Measurements from ENCODE around the gene PRDM5.
A peak's percentile ranks its signal among the peaks of the same experiment; 100 is the strongest.

PRDM5 gene

DNA sequence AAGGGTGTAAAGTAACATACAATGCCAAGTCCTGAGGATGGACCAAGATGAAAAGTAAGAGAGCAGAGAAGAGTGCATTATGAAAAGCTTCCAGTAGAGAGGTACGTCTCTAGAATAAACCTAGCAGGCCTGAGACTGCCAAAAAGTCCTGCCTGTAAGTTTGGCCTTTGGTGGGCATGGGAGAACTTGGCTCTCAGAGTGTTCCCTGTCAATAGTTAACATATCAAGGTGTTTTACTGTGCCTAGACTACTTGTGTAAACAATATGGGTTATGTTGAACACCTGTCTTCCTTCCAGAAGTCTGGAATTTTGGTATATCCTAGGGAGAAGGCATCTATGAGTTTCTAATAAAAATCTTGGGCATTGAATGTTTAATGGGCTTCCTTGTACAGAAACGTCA is 60.1 kb downstream of the PRDM5 start:
- no peaks in the 10 kb centered on the region for H3K36me3 ChIP-seq (ENCODE audit: control insufficient read depth in 1 of 2, insufficient read depth in 2 of 2, low read depth in 1 of 2, low read length in 2 of 2)
- DNase-seq, result no peak
- no peak overlapping the region for H2BK5ac ChIP-seq (ENCODE audit: low read depth, low read length, poor library complexity, severe bottlenecking)
- H2BK15ac ChIP-seq (ENCODE audit: low read depth, poor library complexity, severe bottlenecking), result no peak overlapping the region
- no peak overlapping the region for H2AK5ac ChIP-seq (ENCODE audit: low read length, severe bottlenecking)
- no peak overlapping the region for H3K27ac ChIP-seq (ENCODE audit: low read length, poor library complexity, severe bottlenecking)
- H3K4me2 ChIP-seq (ENCODE audit: low read length, poor library complexity, severe bottlenecking), result no peak overlapping the region
- H3K9ac ChIP-seq (ENCODE audit: low read length), result no peak overlapping the region
- no peak overlapping the region for H3K4me3 ChIP-seq (ENCODE audit: insufficient read depth in 1 of 2, low read depth in 1 of 2, low read length in 2 of 2)
- H3K27me3 ChIP-seq (ENCODE audit: control insufficient read depth in 1 of 2, insufficient read depth in 1 of 2, low read length in 2 of 2), result no peaks in the 10 kb centered on the region
- no peak overlapping the region for H3K18ac ChIP-seq (ENCODE audit: low read depth in 1 of 2, low read length in 2 of 2)
- H2BK12ac ChIP-seq (ENCODE audit: low read length in 2 of 2), result no peak overlapping the region
- no peak overlapping the region for H3K4ac ChIP-seq (ENCODE audit: low read depth in 1 of 2, low read length in 2 of 2)
- no peak overlapping the region for H4K91ac ChIP-seq (ENCODE audit: low read length)
- no peaks in the 10 kb centered on the region for H3K9me3 ChIP-seq (ENCODE audit: control insufficient read depth, low read length)
- H2AFZ ChIP-seq (ENCODE audit: low read depth, low read length), result no peak overlapping the region
- peaks cover 6% of the 10 kb centered on the region for H3K4me1 ChIP-seq (ENCODE audit: control insufficient read depth, insufficient read depth, low read depth, low read length)
- H3K14ac ChIP-seq (ENCODE audit: low read length in 2 of 2), result no peak overlapping the region
- peaks cover 9% of the 10 kb centered on the region for H3K79me1 ChIP-seq (replicated peaks; ENCODE audit: low read length, poor library complexity, severe bottlenecking)
- 84% methylated on average over 2 of the region's 2 CpGs for WGBS
- H2BK120ac ChIP-seq (ENCODE audit: low read depth, low read length), result no peak overlapping the region
- no peak overlapping the region for H3K23ac ChIP-seq (ENCODE audit: low read length in 2 of 2)
- no peak overlapping the region for H4K8ac ChIP-seq (ENCODE audit: low read length)

DNA sequence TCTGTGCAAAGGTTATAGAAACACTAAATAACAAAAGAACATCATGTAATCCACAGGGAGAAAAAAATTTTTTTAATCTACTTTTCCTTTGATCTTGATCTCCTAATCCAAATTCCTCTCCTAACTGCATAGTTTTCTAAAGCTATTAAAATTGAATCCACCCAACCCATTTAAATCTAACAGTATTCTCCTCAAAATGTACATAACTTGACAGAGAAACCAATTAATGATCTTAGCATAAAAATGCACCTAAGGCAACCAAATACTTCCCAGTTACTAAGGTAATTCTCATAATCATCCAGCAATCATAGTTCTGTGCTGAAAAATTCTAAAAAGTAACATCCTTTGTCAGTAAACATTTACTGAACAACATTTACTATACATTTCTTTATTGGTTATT is 60.7 kb downstream of the PRDM5 start:
- no peaks in the 10 kb centered on the region for H3K27me3 ChIP-seq (ENCODE audit: control insufficient read depth in 1 of 2, insufficient read depth in 1 of 2, low read length in 2 of 2)
- H3K4me2 ChIP-seq (ENCODE audit: low read length, poor library complexity, severe bottlenecking), result no peak overlapping the region
- H2BK120ac ChIP-seq (ENCODE audit: low read depth, low read length), result no peak overlapping the region
- H3K18ac ChIP-seq (ENCODE audit: low read depth in 1 of 2, low read length in 2 of 2), result no peak overlapping the region
- no peak for DNase-seq
- H2BK12ac ChIP-seq (ENCODE audit: low read length in 2 of 2), result no peak overlapping the region
- H4K91ac ChIP-seq (ENCODE audit: low read length), result no peak overlapping the region
- H3K4me1 ChIP-seq (ENCODE audit: control insufficient read depth, insufficient read depth, low read depth, low read length), result peaks cover 6% of the 10 kb centered on the region
- no peak overlapping the region for H2AK5ac ChIP-seq (ENCODE audit: low read length, severe bottlenecking)
- no peak overlapping the region for H3K23ac ChIP-seq (ENCODE audit: low read length in 2 of 2)
- H2BK5ac ChIP-seq (ENCODE audit: low read depth, low read length, poor library complexity, severe bottlenecking), result no peak overlapping the region
- no peak overlapping the region for H3K4me3 ChIP-seq (ENCODE audit: insufficient read depth in 1 of 2, low read depth in 1 of 2, low read length in 2 of 2)
- H3K14ac ChIP-seq (ENCODE audit: low read length in 2 of 2), result no peak overlapping the region
- no peak overlapping the region for H4K8ac ChIP-seq (ENCODE audit: low read length)
- no peak overlapping the region for H3K4ac ChIP-seq (ENCODE audit: low read depth in 1 of 2, low read length in 2 of 2)
- H3K79me1 ChIP-seq (replicated peaks; ENCODE audit: low read length, poor library complexity, severe bottlenecking), result peaks cover 9% of the 10 kb centered on the region
- no peaks in the 10 kb centered on the region for H3K9me3 ChIP-seq (ENCODE audit: control insufficient read depth, low read length)
- no peak overlapping the region for H2AFZ ChIP-seq (ENCODE audit: low read depth, low read length)
- H3K27ac ChIP-seq (ENCODE audit: low read length, poor library complexity, severe bottlenecking), result no peak overlapping the region
- no peaks in the 10 kb centered on the region for H3K36me3 ChIP-seq (ENCODE audit: control insufficient read depth in 1 of 2, insufficient read depth in 2 of 2, low read depth in 1 of 2, low read length in 2 of 2)
- H3K9ac ChIP-seq (ENCODE audit: low read length), result no peak overlapping the region
- H2BK15ac ChIP-seq (ENCODE audit: low read depth, poor library complexity, severe bottlenecking), result no peak overlapping the region

DNA sequence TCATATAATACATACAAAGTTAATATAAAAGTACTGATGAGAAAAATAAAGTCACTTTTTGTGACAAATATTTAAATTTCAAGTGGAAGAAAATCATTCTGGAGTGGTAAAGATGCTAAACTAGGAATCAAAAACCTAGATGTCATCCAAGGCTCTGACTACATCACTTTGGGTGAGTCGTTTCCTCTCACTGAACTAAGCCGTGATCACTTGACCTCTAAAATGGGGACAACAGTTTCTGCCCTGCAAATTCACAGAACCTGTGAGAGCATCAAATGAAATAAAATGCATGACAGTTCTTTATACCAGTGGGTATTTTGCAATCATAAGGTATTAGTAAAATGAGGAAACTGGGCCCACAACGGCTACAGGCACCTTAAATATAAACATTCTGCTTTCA is 63.8 kb downstream of the PRDM5 start:
- Histone ChIP-seq H3K4me2 (ENCODE audit: low read length, poor library complexity, severe bottlenecking) (no peak overlapping the region), H3K4me1 (ENCODE audit: control insufficient read depth, insufficient read depth, low read depth, low read length) (no peaks in the 10 kb centered on the region), H3K36me3 (ENCODE audit: control insufficient read depth in 1 of 2, insufficient read depth in 2 of 2, low read depth in 1 of 2, low read length in 2 of 2) (no peaks in the 10 kb centered on the region), H4K91ac (ENCODE audit: low read length) (no peak overlapping the region), H3K14ac (ENCODE audit: low read length in 2 of 2) (no peak overlapping the region), H2BK15ac (ENCODE audit: low read depth, poor library complexity, severe bottlenecking) (no peak overlapping the region), H3K4ac (ENCODE audit: low read depth in 1 of 2, low read length in 2 of 2) (no peak overlapping the region), H2AK5ac (ENCODE audit: low read length, severe bottlenecking) (no peak overlapping the region), H3K9ac (ENCODE audit: low read length) (no peak overlapping the region), H2BK12ac (ENCODE audit: low read length in 2 of 2) (no peak overlapping the region), H4K8ac (ENCODE audit: low read length) (no peak overlapping the region), H2BK5ac (ENCODE audit: low read depth, low read length, poor library complexity, severe bottlenecking) (no peak overlapping the region), H2BK120ac (ENCODE audit: low read depth, low read length) (no peak overlapping the region), H3K23ac (ENCODE audit: low read length in 2 of 2) (no peak overlapping the region), H3K79me1 (replicated peaks; ENCODE audit: low read length, poor library complexity, severe bottlenecking) (peaks cover 10% of the 10 kb centered on the region), H3K4me3 (ENCODE audit: insufficient read depth in 1 of 2, low read depth in 1 of 2, low read length in 2 of 2) (no peak overlapping the region), H2AFZ (ENCODE audit: low read depth, low read length) (no peak overlapping the region), H3K18ac (ENCODE audit: low read depth in 1 of 2, low read length in 2 of 2) (no peak overlapping the region), H3K9me3 (ENCODE audit: control insufficient read depth, low read length) (no peaks in the 10 kb centered on the region), H3K27ac (ENCODE audit: low read length, poor library complexity, severe bottlenecking) (no peak overlapping the region), H3K27me3 (ENCODE audit: control insufficient read depth in 1 of 2, insufficient read depth in 1 of 2, low read length in 2 of 2) (no peaks in the 10 kb centered on the region)
- DNase-seq, result peak; percentile 8
- WGBS, result 10% methylated on average over 2 of the region's 3 CpGs

GRCh38 chr4:120857312-120857711 is 65.2 kb downstream of the PRDM5 start:
- Histone ChIP-seq H2BK120ac (ENCODE audit: low read depth, low read length) (no peak overlapping the region), H3K9me3 (ENCODE audit: control insufficient read depth, low read length) (no peaks in the 10 kb centered on the region), H3K4me1 (ENCODE audit: control insufficient read depth, insufficient read depth, low read depth, low read length) (no peaks in the 10 kb centered on the region), H2AK5ac (ENCODE audit: low read length, severe bottlenecking) (no peak overlapping the region), H3K18ac (ENCODE audit: low read depth in 1 of 2, low read length in 2 of 2) (no peak overlapping the region), H3K14ac (ENCODE audit: low read length in 2 of 2) (no peak overlapping the region), H2BK12ac (ENCODE audit: low read length in 2 of 2) (no peak overlapping the region), H2AFZ (ENCODE audit: low read depth, low read length) (no peak overlapping the region), H3K4me3 (ENCODE audit: insufficient read depth in 1 of 2, low read depth in 1 of 2, low read length in 2 of 2) (no peak overlapping the region), H3K4me2 (ENCODE audit: low read length, poor library complexity, severe bottlenecking) (no peak overlapping the region), H3K23ac (ENCODE audit: low read length in 2 of 2) (no peak overlapping the region), H3K79me1 (replicated peaks; ENCODE audit: low read length, poor library complexity, severe bottlenecking) (peaks cover 10% of the 10 kb centered on the region), H2BK15ac (ENCODE audit: low read depth, poor library complexity, severe bottlenecking) (no peak overlapping the region), H3K9ac (ENCODE audit: low read length) (no peak overlapping the region), H3K4ac (ENCODE audit: low read depth in 1 of 2, low read length in 2 of 2) (no peak overlapping the region), H3K27ac (ENCODE audit: low read length, poor library complexity, severe bottlenecking) (no peak overlapping the region), H3K36me3 (ENCODE audit: control insufficient read depth in 1 of 2, insufficient read depth in 2 of 2, low read depth in 1 of 2, low read length in 2 of 2) (no peaks in the 10 kb centered on the region), H4K8ac (ENCODE audit: low read length) (no peak overlapping the region), H3K27me3 (ENCODE audit: control insufficient read depth in 1 of 2, insufficient read depth in 1 of 2, low read length in 2 of 2) (no peaks in the 10 kb centered on the region), H2BK5ac (ENCODE audit: low read depth, low read length, poor library complexity, severe bottlenecking) (no peak overlapping the region), H4K91ac (ENCODE audit: low read length) (no peak overlapping the region)
- DNase-seq, result no peak
- WGBS, result no CpG with 5 or more reads among the region's 3 CpGs
